IPS DF 6.9 (cell line): ENCODE results near the gene ISCA1.
A peak's percentile ranks its signal among the peaks of the same experiment; 100 is the strongest.

Experiments
- DNase-seq: peaks from one replicate; pipeline ENCODE4 v3.0.0-alpha.2; 2013; ENCODE audit warnings: low read depth, low spot score
- H3K27ac ChIP-seq: one replicate; pipeline ENCODE4 v1.5.1; 2013; ENCODE audit warnings: low read length, control low read depth
- H3K27me3 ChIP-seq: 2 replicates; pipeline ENCODE4 v1.6.1; 2013; ENCODE audit warnings: mild to moderate bottlenecking, low read length; ENCODE audit not compliant: control insufficient read depth, insufficient read depth
- H3K36me3 ChIP-seq: 2 replicates; pipeline ENCODE4 v1.6.1; 2013; ENCODE audit warnings: low read length; ENCODE audit not compliant: control insufficient read depth, insufficient read depth
- H3K4me1 ChIP-seq: 2 replicates; pipeline ENCODE4 v1.6.1; 2013; ENCODE audit warnings: low read length; ENCODE audit not compliant: control insufficient read depth, insufficient read depth
- H3K4me3 ChIP-seq: 2 replicates; pipeline ENCODE4 v1.5.1; 2013; ENCODE audit warnings: mild to moderate bottlenecking, low read length
- H3K9me3 ChIP-seq: 2 replicates; pipeline ENCODE4 v1.6.1; 2013; ENCODE audit warnings: low read length, inconsistent platforms; ENCODE audit not compliant: control insufficient read depth, insufficient read depth
- WGBS: extraction: QIAGEN DNeasy Blood & Tissue Kit; methylation state at CpG from one replicate; pipeline ENCODE4 v1.1.7; 2013; ENCODE audit warnings: mixed read lengths, missing lambda C conversion rate; ENCODE audit not compliant: insufficient read length, insufficient coverage; 5-methylcytosine and 5-hydroxymethylcytosine counted together

ISCA1 gene

DNA sequence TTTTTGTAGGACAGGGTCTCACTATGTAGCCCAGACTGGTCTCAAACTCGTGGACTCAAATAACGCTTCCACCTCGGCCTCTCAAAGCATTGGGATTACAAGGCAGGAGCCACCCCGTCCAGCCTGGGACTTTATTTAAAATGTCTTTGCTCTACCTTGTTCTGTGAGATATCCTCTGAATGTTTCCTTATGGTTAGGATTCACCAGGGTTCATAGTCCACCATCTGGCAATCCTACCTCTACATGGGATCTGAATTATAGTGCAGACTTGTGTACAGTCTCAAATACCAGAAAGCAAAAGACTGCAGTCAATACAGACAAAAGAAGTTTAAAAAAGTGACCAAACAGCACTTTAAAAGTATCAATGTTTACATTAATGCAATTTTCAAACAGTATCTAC is 10.1 kb downstream of the ISCA1 start:
- no CpG with 5 or more reads among the region's 4 CpGs for WGBS
- DNase-seq, result no peak
- Histone ChIP-seq H3K4me1 (no peaks in the 10 kb centered on the region), H3K27ac (no peak overlapping the region), H3K4me3 (no peak overlapping the region), H3K27me3 (no peaks in the 10 kb centered on the region), H3K36me3 (peaks cover 6% of the 10 kb centered on the region; the same call in 1 of the 2 replicates), H3K9me3 (no peaks in the 10 kb centered on the region)

DNA sequence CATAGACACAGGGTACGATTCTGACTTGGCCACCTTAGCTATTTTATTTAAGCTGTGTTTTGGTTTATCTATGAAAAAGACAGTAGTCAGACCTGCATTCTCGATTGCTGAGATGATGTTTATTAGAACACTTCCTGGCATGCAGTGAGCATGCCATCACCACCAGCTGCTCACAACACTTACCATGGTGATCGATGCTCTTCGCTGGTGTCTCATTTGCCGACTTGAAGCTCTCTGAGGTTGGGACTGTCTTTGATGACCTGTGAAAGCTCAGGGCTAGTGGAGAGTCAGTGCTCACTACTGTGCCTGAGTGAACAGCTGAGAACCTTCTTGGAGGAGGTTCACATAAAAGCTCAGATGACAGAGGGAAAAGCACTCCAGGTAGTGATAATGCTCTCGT is 18.5 kb downstream of the ISCA1 start:
- H3K4me1 ChIP-seq, result no peaks in the 10 kb centered on the region
- WGBS, result no CpG with 5 or more reads among the region's 6 CpGs
- H3K27ac ChIP-seq, result no peak overlapping the region
- peaks cover 7% of the 10 kb centered on the region; the same call in 1 of the 2 replicates for H3K36me3 ChIP-seq
- H3K4me3 ChIP-seq, result no peak overlapping the region
- H3K9me3 ChIP-seq, result no peaks in the 10 kb centered on the region
- DNase-seq, result no peak
- H3K27me3 ChIP-seq, result no peaks in the 10 kb centered on the region

DNA sequence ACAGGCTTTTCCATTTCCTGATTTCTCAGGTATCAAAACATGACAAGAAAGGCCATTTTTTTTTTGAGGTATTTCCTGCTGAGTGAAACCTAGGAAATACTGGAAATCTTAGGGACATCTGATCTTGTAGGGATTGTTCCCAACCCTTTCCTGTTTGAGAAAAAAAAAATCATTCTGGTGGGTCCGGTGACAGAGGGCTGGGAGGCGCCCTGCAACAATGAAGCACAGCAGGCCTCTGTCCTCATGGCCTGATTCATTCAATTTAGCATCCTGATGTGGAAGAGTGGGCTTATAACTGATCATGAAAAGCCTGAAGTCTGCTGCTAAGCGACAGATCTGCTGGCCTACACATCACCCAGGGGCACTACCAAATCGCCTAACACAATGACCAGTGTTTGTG is 19.8 kb downstream of the ISCA1 start:
- WGBS, result no CpG with 5 or more reads among the region's 4 CpGs
- DNase-seq, result no peak
- H3K27ac ChIP-seq, result no peak overlapping the region
- H3K4me3 ChIP-seq, result no peak overlapping the region
- H3K9me3 ChIP-seq, result no peaks in the 10 kb centered on the region
- H3K27me3 ChIP-seq, result no peaks in the 10 kb centered on the region
- no peaks in the 10 kb centered on the region for H3K4me1 ChIP-seq
- H3K36me3 ChIP-seq, result peaks cover 7% of the 10 kb centered on the region; the same call in 1 of the 2 replicates

DNA sequence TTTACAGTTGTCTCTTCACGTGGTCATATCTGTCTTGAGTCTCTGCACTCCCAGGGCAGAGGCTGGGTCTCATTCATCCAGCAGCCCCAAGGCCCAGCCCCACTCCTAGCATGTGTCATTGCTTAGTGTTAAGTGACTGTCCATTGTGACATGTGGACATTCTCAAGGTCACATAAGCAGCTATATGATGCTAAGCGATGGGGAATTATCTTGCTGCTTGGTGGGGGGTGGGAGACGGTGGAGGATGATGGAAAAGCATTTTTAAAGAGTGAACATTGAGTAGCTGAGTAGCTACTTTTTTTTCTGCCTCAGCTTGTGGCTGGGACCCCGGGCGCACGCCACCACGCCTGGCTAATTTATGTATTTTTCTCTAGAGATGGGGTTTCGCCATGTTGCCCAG is 22.8 kb downstream of the ISCA1 start, which contains the start of gene C9orf153:
Gene C9orf153, minus strand, starts transcription at position 101 of the 400 bp plus-strand sequence. CDS start 30,054 bp downstream, outside the sequence.
- DNase-seq, result no peak
- Histone ChIP-seq H3K9me3 (no peaks in the 10 kb centered on the region), H3K36me3 (peaks cover 7% of the 10 kb centered on the region; the same call in 1 of the 2 replicates), H3K4me3 (no peak within 1 kb of the TSS), H3K27me3 (no peaks in the 10 kb centered on the region), H3K27ac (no peak within 1 kb of the TSS), H3K4me1 (no peaks in the 10 kb centered on the region)
- no CpG with 5 or more reads among the region's 8 CpGs for WGBS

DNA sequence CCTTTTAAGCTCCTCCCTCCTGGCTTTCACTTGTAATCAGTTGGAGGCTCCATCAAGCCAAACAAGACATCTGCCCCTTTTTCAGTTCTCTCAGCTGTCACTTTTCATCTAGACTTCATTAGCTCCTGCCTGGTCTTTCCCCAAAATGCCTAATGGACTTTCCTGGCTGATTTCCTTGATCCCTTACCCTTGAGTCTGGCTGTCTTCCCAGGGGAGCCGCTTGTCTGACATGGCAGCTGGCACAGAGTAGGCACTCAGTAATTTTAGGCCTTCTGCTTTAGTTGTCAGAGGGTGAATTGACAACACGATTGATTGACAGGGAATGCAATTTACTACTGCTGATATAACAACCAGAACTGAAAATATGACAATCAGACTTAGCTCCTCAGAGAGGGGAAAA is 24.9 kb downstream of the ISCA1 start:
- no peak for DNase-seq
- no peak overlapping the region for H3K27ac ChIP-seq
- H3K27me3 ChIP-seq, result no peaks in the 10 kb centered on the region
- no peaks in the 10 kb centered on the region for H3K9me3 ChIP-seq
- H3K4me3 ChIP-seq, result no peak overlapping the region
- no CpG with 5 or more reads among the region's 2 CpGs for WGBS
- H3K4me1 ChIP-seq, result no peaks in the 10 kb centered on the region
- no peaks in the 10 kb centered on the region for H3K36me3 ChIP-seq

DNA sequence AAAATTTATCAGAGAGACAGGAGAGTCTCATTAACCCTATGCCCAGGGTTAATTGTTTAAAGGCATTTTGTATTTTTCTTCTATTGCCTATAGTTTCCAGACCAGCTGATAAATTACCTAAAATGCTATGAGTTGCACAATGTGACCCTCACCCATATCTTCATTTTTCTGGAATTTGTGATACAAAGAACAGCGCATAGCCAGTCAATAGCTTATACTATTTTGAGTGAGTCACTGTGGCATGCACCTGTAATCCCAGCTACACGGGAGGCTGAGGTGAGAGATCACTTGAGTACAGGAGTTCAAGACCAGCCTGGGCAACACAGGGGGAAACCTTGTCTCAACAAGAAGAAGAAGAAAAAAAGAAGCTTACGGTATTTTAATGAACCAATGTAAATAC is 25.7 kb downstream of the ISCA1 start:
- no peak overlapping the region for H3K27ac ChIP-seq
- no peaks in the 10 kb centered on the region for H3K36me3 ChIP-seq
- no peak overlapping the region for H3K4me3 ChIP-seq
- no peaks in the 10 kb centered on the region for H3K4me1 ChIP-seq
- no peak for DNase-seq
- H3K9me3 ChIP-seq, result no peaks in the 10 kb centered on the region
- no peaks in the 10 kb centered on the region for H3K27me3 ChIP-seq
- no CpG with 5 or more reads among the region's 3 CpGs for WGBS

DNA sequence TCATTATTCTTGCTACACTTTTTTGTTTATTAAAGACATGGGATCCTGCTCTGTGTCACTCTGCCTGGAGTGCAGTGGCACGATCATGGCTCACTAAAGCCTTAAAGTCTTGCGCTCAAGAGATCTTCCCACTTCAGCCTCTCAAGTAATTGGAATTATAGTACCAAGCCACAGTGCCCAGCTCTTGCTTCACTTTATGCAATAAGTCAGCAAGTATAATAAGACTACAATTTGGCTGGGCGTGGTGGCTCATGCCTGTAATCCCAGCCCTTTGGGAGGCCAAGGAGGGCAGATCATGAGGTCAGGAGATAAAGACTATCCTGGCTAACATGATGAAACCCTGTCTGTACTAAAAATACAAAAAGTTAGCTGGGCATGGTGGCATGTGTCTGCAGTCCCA is 28.8 kb downstream of the ISCA1 start:
- Histone ChIP-seq H3K27me3 (no peaks in the 10 kb centered on the region), H3K36me3 (no peaks in the 10 kb centered on the region), H3K27ac (no peak overlapping the region), H3K4me1 (no peaks in the 10 kb centered on the region), H3K4me3 (no peak overlapping the region), H3K9me3 (no peaks in the 10 kb centered on the region)
- DNase-seq, result no peak
- no CpG with 5 or more reads among the region's 3 CpGs for WGBS

DNA sequence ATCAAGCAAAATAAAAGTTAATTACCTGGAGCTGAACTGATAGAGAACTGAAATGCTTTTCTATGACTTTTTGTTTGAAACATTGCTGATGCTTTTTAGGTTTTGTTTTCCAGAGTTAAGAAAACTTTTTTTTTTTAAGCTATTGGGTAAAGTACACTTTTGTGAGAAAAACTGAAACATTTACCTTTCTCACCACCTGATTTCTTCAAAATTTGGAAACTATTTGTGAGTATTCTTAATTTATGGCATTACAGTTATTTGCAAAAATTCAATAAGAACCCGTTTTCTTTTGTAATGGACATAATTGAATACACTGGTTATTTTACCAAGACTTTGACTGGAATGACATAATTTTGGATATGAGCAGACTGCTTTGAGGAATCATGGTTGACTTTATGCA is 29.5 kb downstream of the ISCA1 start:
- no peaks in the 10 kb centered on the region for H3K36me3 ChIP-seq
- no peak for DNase-seq
- WGBS, result no CpG with 5 or more reads among the region's 1 CpG
- H3K4me3 ChIP-seq, result no peak overlapping the region
- H3K27ac ChIP-seq, result no peak overlapping the region
- H3K9me3 ChIP-seq, result no peaks in the 10 kb centered on the region
- H3K4me1 ChIP-seq, result no peaks in the 10 kb centered on the region
- H3K27me3 ChIP-seq, result no peaks in the 10 kb centered on the region

DNA sequence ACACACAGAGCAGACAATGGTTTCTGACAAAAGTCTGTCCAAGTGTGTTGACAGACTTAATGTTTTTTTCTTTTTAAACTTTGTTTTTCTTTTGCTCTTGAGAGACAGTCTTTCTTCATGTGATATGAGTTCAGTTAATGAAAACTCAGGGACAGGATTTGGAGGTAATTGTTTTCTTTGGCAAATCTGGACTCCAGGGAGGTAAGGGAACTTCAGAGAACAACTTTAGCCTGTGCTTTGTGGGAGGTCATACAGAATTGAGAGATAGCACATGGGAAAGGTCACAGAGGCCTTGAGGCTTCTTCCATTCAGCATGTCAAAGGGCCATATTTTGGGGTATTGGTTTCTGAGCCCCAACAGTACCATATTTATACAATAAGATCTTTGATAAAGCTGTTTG is 32.2 kb downstream of the ISCA1 start:
- H3K27me3 ChIP-seq, result no peaks in the 10 kb centered on the region
- H3K9me3 ChIP-seq, result no peaks in the 10 kb centered on the region
- H3K4me3 ChIP-seq, result no peak overlapping the region
- no peak for DNase-seq
- H3K27ac ChIP-seq, result no peak overlapping the region
- no peaks in the 10 kb centered on the region for H3K4me1 ChIP-seq
- H3K36me3 ChIP-seq, result no peaks in the 10 kb centered on the region

DNA sequence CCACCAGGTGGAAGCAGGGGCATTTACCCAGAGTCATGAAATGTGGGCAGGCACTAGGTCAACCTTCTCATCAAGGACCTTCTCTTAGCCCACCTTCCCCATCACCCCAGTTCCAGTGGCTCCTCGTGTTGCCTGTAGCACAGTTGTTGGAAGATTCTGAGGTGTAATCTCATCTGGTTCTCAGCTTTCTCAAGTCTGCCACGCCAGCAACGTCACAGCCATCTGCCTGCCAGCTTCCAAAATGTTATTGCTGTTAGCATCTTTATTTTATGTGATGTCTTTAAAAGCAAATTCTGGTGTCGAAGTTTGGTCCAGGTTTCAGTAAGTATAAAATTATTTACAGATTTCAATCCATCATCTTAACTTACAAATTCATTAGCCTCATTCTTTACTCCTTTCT is 33.6 kb downstream of the ISCA1 start:
- WGBS, result no CpG with 5 or more reads among the region's 4 CpGs
- H3K9me3 ChIP-seq, result no peaks in the 10 kb centered on the region
- H3K4me1 ChIP-seq, result no peaks in the 10 kb centered on the region
- no peak overlapping the region for H3K27ac ChIP-seq
- DNase-seq, result no peak
- H3K4me3 ChIP-seq, result no peak overlapping the region
- H3K36me3 ChIP-seq, result no peaks in the 10 kb centered on the region
- no peaks in the 10 kb centered on the region for H3K27me3 ChIP-seq

DNA sequence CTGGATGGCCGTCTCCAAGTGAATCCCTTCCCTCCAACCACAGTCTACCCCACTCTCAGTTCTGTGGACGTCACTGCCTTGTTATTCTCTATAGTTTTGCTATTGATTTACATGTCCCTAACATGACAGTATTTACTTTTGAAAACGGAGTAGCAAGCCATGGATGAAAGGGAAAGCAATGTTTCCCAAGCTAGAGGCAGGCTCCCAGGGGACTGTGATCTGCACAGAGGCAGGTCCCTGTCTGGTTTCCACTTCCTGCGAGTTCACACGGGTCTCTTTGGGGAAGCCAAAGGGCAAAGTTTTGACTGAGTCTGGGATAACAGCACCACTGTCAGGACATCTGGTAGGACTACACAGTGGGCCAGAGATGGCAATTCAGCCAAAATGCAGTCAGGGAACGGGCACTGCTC is 35.6 kb downstream of the ISCA1 start:
- Histone ChIP-seq H3K27me3 (no peaks in the 10 kb centered on the region), H3K4me1 (no peaks in the 10 kb centered on the region), H3K36me3 (no peaks in the 10 kb centered on the region), H3K4me3 (no peak overlapping the region), H3K9me3 (no peaks in the 10 kb centered on the region), H3K27ac (no peak overlapping the region)
- WGBS, result no CpG with 5 or more reads among the region's 6 CpGs
- peak; percentile 1 for DNase-seq
